Measurements from ENCODE around the gene ANXA2R.

ANXA2R gene

DNA sequence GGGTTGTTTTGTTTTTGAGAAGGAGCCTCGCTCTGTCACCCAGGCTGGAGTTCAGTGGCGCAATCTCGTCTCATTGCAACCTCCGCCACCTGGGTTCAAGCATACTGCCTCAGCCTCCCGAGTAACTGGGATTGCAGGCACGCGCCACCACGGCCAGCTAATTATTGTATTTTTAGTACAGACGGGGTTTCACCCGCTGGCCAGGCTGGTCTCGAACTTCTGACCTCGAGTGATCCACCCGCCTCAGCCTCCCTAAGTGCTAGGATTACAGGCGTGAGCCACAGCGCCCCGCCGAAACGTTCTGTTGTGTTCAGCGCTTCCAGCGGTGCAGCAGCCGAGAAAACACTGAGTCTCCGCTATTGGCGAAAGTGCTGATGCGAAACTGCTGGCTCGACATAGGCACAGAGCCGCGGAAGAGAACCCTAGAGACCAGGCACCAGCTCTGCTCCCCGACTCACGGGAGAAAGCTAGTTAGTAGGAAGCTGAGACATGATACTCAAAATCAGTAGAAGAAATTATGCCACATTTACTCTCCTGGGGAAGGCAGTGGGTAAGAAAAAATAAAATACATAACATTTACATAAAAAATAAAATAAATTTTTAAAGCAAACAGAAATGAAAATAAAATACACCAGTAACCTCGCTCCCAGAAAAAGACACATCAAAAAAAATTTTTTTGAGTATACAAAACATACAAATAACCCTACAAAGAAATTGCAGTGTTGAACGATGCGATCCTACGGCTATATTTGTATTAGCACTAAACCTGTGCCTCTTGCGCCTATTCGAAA lies 31.6 kb downstream of the ANXA2R start (continued):
- TF ChIP-seq ZNF518A (tag by site-specific recombination; conservative IDR thresholded peaks at IDR 0.05; ENCODE audit: low read depth) (no peak), ZBTB20 (tag by site-specific recombination; IDR thresholded peaks at IDR 0.05) (peak; percentile 62), SCRT2 (tag by site-specific recombination; IDR thresholded peaks at IDR 0.05) (0 out of 2 replicates have a peak, but pooled peaks have one; percentile 8), ZFP41 (tag by site-specific recombination; IDR thresholded peaks at IDR 0.05; ENCODE audit: borderline replicate concordance) (no peak), SCRT1 (tag by site-specific recombination; IDR thresholded peaks at IDR 0.05; ENCODE audit: borderline replicate concordance) (no peak), ZFP69B (tag by site-specific recombination; IDR thresholded peaks at IDR 0.05) (0 out of 2 replicates have a peak, but pooled peaks have one; percentile 32), ZSCAN23 (tag by site-specific recombination; IDR thresholded peaks at IDR 0.05) (0 out of 2 replicates have a peak, but pooled peaks have one; percentile 39), ZNF555 (tag by site-specific recombination; conservative IDR thresholded peaks at IDR 0.05) (no peak), ZBTB10 (tag by site-specific recombination; IDR thresholded peaks at IDR 0.05) (peak; percentile 81; the same call in 1 of the 2 replicates), GLIS1 (tag by site-specific recombination; IDR thresholded peaks at IDR 0.05) (peak; percentile 27; the same call in 1 of the 2 replicates), TRIM28 (IDR thresholded peaks at IDR 0.05; ENCODE audit: borderline replicate concordance, low read length) (0 out of 2 replicates have a peak, but pooled peaks have one; percentile 48), ZNF501 (tag by site-specific recombination; IDR thresholded peaks at IDR 0.05) (peak; percentile 74; the same call in 1 of the 2 replicates), KLF17 (tag by site-specific recombination; IDR thresholded peaks at IDR 0.05) (no peak)
- TF ChIP-seq, protein P1, sequence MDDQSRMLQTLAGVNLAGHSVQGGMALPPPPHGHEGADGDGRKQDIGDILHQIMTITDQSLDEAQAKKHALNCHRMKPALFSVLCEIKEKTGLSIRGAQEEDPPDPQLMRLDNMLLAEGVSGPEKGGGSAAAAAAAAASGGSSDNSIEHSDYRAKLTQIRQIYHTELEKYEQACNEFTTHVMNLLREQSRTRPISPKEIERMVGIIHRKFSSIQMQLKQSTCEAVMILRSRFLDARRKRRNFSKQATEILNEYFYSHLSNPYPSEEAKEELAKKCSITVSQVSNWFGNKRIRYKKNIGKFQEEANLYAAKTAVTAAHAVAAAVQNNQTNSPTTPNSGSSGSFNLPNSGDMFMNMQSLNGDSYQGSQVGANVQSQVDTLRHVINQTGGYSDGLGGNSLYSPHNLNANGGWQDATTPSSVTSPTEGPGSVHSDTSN (CRISPR knock-in tag; IDR thresholded peaks at IDR 0.05): 0 out of 2 replicates have a peak, but pooled peaks have one; percentile 16

DNA sequence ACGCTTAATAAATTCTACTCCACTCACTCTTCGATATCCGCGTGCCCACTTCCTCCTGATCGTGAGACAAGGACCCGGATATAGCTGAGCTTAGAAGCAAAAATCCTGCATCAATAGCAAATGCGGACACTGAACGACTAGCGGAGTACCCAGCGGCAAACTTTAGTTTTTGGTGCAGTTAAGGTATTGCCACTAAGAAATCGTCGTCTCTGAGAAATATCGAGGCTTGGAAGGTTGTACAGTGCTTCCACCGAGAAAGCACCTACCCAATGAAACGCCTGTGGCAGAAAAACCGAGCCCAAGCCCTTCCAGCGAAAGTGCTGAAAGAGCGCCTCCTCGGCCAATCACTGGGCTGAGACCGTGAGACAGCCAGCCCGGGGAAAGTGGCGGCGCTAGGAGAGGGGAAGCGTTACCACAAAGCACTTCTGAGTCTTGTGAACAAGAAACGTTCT lies 32.2 kb downstream of the ANXA2R start:
- Histone ChIP-seq H3K9me3 (ENCODE audit: control insufficient read depth, insufficient read depth, low read depth, low read length) (no peaks in the 10 kb centered on the region), H3K27ac (ENCODE audit: extremely low read depth, low read depth, low read length) (peak overlapping the region; percentile 75), H3K36me3 (ENCODE audit: control insufficient read depth in 2 of 2, insufficient read depth in 1 of 2, low read length in 2 of 2) (no peaks in the 10 kb centered on the region), H3K4me3 (ENCODE audit: low read depth, low read length) (peak overlapping the region; percentile 50), H3K4me1 (ENCODE audit: control insufficient read depth, insufficient read depth, low read length) (peaks cover 3% of the 10 kb centered on the region; the same call in 1 of the 2 replicates)
- POLR2A ChIA-PET: interaction anchor here (0.8 to 2.9 kb wide), 8 partner anchors 9 to 113 kb away, joined by 4 to 20 read pairs (median 7); partner anchors contain the start of gene ZNF131
- CTCF ChIA-PET: interaction anchor here (0.5 to 3.2 kb wide), 6 partner anchors 11 to 116 kb away, joined by 3 to 14 read pairs (median 4); no protein-coding TSS in a partner anchor
- TF ChIP-seq ZNF335 (tag by site-specific recombination; conservative IDR thresholded peaks at IDR 0.05) (0 out of 2 replicates have a peak, but pooled peaks have one; percentile 47), ZNF202 (tag by site-specific recombination; IDR thresholded peaks at IDR 0.05; ENCODE audit: borderline replicate concordance) (no peak), ZSCAN18 (tag by site-specific recombination; IDR thresholded peaks at IDR 0.05) (no peak), ZBTB49 (tag by site-specific recombination; IDR thresholded peaks at IDR 0.05; ENCODE audit: low read depth) (no peak)
- TF ChIP-seq, protein P1 (CRISPR knock-in tag; IDR thresholded peaks at IDR 0.05): 0 out of 2 replicates have a peak, but pooled peaks have one; percentile 6

Measured in HEK293 (cell line).